GM19455 (cell line): Measurements from ENCODE around the gene EPHB1.

Experiments
- ATAC-seq: cut with Tn5 transposase; IDR thresholded peaks from one replicate; pipeline ENCODE4 v1.9.1; 2021; ENCODE audit not compliant: unreplicated experiment

The EPHB1 gene

DNA sequence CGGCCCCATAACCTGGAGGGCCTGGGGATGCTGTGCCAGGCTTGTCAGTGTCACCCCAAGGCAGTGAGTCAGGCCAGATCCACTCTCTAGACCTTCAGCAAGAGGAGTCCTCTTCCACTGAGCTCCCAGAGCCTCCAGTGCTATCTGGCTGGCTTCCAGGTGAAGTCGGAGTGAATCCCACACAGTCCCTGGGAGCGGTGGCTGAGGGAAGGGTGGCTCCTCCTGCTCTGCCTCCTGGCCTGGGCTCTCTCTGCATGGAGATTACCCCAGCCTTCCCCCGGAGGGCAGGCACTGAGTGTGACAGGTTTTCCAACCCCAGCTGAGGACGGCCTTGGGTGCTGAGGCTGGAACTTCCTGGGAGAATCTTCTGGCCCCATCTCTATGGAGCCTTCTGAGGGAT lies 82.7 kb downstream of the EPHB1 start:
- ATAC-seq = no peak

DNA sequence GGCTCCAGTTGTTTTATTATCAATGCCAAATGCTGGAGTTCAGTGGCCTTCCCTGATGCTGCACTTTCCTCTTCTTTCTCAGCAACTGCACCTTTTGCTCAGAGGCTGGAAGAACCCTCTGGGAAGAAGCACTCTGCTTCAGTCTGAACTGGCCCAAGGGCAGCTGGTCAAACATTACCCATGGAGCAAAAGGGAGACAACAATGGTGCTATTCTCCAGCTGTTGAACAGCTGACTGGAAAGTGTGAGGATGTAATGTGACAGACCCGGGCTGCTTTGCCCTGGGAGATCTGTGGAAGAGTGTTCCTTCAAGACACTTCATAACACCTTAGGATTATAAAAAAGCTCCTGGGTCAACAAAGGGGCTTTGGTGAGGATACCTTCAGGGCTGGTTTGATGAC lies 84.9 kb downstream of the EPHB1 start:
- ATAC-seq = no peak

- ATAC-seq = no peak
These were observed 85.4 kb downstream of the EPHB1 start for GRCh38 chr3:134880431-134880830.

DNA sequence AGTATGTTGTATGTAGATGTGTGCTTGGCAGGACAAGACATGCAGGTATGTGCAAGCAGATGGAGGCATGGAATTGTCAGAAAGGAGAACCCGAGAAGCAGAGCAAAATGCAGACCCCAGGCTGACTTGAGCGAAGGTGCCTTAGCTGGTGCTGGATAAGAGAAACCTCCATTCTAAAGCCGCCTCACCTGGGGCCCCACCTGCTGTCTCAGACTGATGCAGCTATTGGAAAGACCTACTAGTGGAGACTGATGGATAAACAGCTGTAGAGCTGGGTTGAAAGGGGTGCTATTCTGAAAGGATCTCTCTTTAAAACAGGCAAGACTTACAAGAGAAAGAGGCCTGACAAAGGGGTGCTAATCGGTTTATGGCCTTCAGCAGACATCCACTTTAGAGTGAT lies 86.2 kb downstream of the EPHB1 start:
- no peak for ATAC-seq

GRCh38 chr3:134883697-134884385 lies 88.8 kb downstream of the EPHB1 start:
- no peak for ATAC-seq

GRCh38 chr3:134885877-134886621 lies 91.0 kb downstream of the EPHB1 start:
- peak; percentile 89 for ATAC-seq

GRCh38 chr3:134886991-134887390 lies 91.9 kb downstream of the EPHB1 start:
- no peak for ATAC-seq

- ATAC-seq = no peak
These were observed 92.5 kb downstream of the EPHB1 start for GRCh38 chr3:134887536-134887935.

- ATAC-seq = no peak
These were observed 97.3 kb downstream of the EPHB1 start for GRCh38 chr3:134892326-134892725.

DNA sequence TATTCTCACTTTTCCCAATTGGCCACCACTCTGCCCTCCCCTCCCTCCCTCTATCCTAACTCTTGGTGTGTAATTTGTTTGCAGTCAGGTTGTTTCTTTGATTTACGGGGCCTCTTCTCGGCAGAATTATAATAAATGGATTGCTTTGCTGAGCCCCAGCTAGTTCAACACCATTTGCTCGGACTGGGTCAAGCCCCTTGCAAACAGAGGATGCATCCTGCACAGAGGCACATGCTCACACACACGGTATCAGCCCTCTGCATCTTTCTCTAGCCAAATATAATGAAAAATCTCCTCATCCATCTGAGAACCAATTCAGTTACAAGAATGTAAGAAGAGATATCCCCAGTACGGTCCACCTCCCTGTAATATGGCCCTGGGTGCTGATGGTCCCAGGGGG lies 97.7 kb downstream of the EPHB1 start:
- ATAC-seq = no peak

GRCh38 chr3:134894533-134894932 lies 99.5 kb downstream of the EPHB1 start:
- no peak for ATAC-seq

GRCh38 chr3:134895181-134895580 lies 100.1 kb downstream of the EPHB1 start:
- no peak for ATAC-seq

DNA sequence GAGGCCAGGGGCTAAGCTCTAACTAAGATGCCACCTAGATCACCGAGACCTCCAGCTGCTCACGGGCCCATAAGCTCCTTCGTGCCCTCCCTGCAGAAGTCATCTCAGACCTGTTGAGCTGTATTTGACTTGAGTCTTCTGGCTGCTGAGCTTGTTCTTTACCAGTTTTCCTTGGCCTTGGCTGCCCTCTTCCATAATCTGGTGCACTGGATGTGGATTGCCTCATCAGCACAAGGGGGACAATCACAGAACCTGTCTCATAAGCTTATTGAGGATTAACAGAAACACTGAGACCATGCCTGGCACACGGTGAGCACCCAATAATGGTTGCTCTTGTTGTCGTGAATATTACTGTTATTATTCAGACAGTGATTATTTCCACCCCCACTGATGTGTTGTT lies 101.1 kb downstream of the EPHB1 start:
- ATAC-seq = no peak

- no peak for ATAC-seq
These were observed 101.6 kb downstream of the EPHB1 start for GRCh38 chr3:134896696-134897095.

- ATAC-seq = no peak
These were observed 102.5 kb downstream of the EPHB1 start for GRCh38 chr3:134897391-134898141.

- ATAC-seq = no peak
These were observed 103.2 kb downstream of the EPHB1 start for GRCh38 chr3:134898181-134898754.

- no peak for ATAC-seq
These were observed 104.7 kb downstream of the EPHB1 start for GRCh38 chr3:134899786-134900185.

- ATAC-seq = no peak
These were observed 105.4 kb downstream of the EPHB1 start for GRCh38 chr3:134900482-134900881.

GRCh38 chr3:134901461-134901860 lies 106.4 kb downstream of the EPHB1 start:
- no peak for ATAC-seq

GRCh38 chr3:134903837-134904236 lies 108.8 kb downstream of the EPHB1 start:
- ATAC-seq = peak; percentile 55

DNA sequence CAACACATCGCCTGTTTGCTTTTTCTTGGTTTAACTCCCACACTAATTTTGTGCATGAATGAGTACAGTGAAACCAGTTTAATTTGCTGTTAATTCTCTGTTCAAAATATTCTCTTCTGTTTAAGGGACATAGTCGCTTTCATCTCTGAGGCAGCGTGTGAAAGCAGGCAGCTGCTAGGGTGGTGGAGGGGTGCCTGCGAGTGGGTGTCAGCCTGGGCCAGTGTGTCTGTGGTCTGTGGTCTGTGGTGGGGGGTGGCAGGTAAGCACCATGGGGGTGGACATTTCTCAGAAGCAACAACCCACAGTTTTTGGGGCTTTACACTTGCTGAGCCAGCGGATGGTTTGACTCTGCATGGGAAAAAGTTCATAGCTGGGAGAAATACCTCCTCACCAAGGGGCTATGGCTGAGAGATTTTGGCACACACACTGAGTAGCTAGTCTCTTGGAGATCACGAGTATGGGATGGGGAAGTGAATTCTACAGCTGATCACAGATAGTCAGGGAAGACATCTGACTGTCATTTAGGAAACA lies 109.2 kb downstream of the EPHB1 start:
- peak; percentile 87 for ATAC-seq
